Measurements from ENCODE around the gene MRPS31.

MRPS31 gene

GRCh38 chr13:40770934-40771618 lies at the start of gene MRPS31:
MRPS31 (minus strand) TSS chr13:40771190; CDS start chr13:40771136, 54 bp downstream.
- peak; percentile 80 for DNase-seq

- no peak for DNase-seq
These were observed 48.9 kb upstream of the MRPS31 start for GRCh38 chr13:40819797-40820315.

GRCh38 chr13:40818926-40819325 lies 47.9 kb upstream of the MRPS31 start:
- no peak for DNase-seq

GRCh38 chr13:40814803-40815202 lies 43.8 kb upstream of the MRPS31 start:
- no peak for DNase-seq

GRCh38 chr13:40813667-40814454 lies 42.9 kb upstream of the MRPS31 start:
- DNase-seq, result no peak

GRCh38 chr13:40812724-40813445 lies 41.9 kb upstream of the MRPS31 start:
- no peak for DNase-seq

- DNase-seq, result no peak
These were observed 41.1 kb upstream of the MRPS31 start for GRCh38 chr13:40812102-40812501.

GRCh38 chr13:40809471-40809870 lies 38.5 kb upstream of the MRPS31 start:
- DNase-seq, result no peak

- no peak for DNase-seq
These were observed 35.3 kb upstream of the MRPS31 start for GRCh38 chr13:40806241-40806640.

GRCh38 chr13:40803316-40803715 lies 32.3 kb upstream of the MRPS31 start:
- no peak for DNase-seq

GRCh38 chr13:40801255-40802217 lies 30.5 kb upstream of the MRPS31 start:
- no peak for DNase-seq

GRCh38 chr13:40800559-40800958 lies 29.6 kb upstream of the MRPS31 start:
- no peak for DNase-seq

- DNase-seq, result no peak
These were observed 28.5 kb upstream of the MRPS31 start for GRCh38 chr13:40799508-40799907.

- no peak for DNase-seq
These were observed 27.4 kb upstream of the MRPS31 start for GRCh38 chr13:40798380-40798779.

- DNase-seq, result no peak
These were observed 25.7 kb upstream of the MRPS31 start for GRCh38 chr13:40796649-40797048.

GRCh38 chr13:40794414-40795368 lies 23.7 kb upstream of the MRPS31 start:
- no peak for DNase-seq

GRCh38 chr13:40793339-40793738 lies 22.3 kb upstream of the MRPS31 start:
- DNase-seq, result no peak

- no peak for DNase-seq
These were observed 21.5 kb upstream of the MRPS31 start for GRCh38 chr13:40792284-40793051.

GRCh38 chr13:40790154-40790616 lies 19.2 kb upstream of the MRPS31 start:
- no peak for DNase-seq
